Measurements from ENCODE around the gene TBC1D22B.

Gene TBC1D22B

DNA sequence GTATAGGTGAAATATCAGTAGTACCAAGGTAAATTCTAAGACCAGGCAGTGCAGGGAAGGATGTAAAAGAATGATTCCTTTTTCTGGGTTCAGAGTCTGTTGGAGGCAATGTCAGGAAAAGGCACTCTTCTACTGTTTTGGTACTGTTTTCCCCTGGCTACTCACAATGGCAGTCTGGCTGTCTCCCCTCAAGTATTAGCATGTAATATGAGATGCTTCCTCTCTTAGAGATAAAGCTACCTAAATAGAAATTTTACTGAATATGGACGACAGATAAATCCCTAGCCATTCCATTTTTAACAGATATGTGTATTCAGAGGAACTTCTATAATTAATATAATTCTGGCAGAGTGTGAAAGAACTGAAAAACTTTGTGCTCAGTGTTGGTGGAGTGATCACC lies 99.7 kb downstream of the TBC1D22B start:
- DNase-seq (ENCODE audit: low read depth) = no peak

- DNase-seq (ENCODE audit: low read depth) = no peak
Observed at GRCh38 chr6:37357860-37358259, 100.3 kb downstream of the TBC1D22B start.

DNA sequence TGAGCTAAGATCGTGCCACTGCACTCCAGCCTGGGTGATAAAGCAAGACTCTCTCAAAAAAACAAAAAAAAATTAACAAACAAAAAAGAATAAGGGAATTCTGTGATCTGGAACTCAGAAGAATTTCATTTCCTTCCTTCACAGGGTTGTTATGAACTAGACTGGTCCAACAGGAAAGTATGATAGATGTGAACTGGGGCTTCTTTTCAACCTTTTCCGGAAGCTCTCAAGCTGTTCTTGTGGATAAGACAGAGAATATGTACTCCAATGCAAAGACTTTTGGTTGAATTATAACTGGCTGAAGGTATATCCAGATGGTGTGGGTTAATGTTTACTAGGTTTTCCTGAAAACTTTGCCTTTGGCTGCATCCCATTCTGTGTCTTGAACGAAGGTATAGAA lies 101.5 kb downstream of the TBC1D22B start:
- DNase-seq (ENCODE audit: low read depth) = no peak

GRCh38 chr6:37362101-37362828 lies 104.7 kb downstream of the TBC1D22B start:
- DNase-seq (ENCODE audit: low read depth) = no peak

GRCh38 chr6:37365791-37366190 lies 108.2 kb downstream of the TBC1D22B start:
- DNase-seq (ENCODE audit: low read depth) = no peak

- no peak for DNase-seq (ENCODE audit: low read depth)
Observed at GRCh38 chr6:37366910-37367309, 109.3 kb downstream of the TBC1D22B start.

DNA sequence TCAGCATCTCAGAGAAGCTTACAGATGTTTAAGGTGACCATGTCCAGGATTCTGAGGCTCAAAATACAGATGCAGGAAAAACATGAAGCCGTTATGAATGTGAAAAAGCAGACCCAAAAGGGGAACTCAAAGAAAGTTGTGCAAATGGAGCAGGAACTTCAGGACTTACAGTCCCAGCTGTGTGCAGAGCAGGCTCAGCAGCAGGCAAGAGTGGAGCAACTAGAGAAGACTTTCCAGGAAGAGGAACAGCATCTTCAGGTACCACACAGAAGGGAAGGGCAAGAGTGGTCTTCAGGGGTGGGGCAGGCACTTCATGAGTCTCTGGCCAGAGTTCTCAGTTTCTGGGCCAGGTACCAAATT lies 111.4 kb downstream of the TBC1D22B start:
- DNase-seq (ENCODE audit: low read depth) = no peak

- DNase-seq (ENCODE audit: low read depth) = no peak
Observed at GRCh38 chr6:37369321-37370201, 112.0 kb downstream of the TBC1D22B start.

DNA sequence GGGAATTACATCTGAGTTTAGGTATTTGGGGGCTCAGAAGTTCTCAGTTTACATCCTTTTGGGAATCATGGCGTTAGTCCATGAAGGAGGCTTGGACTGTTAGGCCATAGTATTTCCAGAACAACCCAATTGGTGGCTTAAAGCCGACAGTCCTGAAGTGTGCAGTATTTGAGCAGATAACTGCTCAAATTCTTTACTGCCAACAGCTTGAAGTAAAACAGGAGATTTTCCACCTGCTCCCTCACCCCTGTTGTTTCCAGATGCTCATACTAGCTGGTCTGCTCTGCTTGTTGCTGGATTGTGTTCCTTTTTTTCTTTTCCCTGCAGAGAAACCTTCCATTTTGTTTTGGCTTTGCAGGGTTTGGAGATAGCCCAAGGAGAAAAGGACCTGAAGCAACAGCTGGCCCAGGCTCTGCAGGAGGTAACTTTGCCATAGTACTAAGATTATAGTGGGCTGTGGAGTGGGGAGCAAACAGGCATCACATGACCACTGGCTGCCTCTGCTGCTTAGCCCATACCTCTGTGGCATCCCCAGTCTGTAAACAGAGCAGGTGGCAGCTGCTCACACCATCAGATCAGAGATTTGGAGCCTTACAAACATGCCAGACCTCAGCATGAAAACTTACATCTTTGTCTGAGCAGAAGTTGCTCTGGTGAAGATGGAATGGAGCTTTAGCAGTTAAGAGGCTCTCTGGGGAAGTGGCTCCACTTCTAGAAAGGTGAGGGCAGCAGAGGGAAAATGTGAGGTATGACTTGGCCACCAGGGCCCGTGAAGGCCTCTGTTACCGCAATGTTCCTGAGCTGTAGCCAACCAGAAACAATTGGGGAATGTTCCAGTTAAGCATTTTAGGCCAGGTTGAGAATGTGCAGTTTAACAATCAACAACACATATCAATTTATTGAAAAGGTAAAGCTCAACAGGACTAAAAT lies 113.8 kb downstream of the TBC1D22B start:
- DNase-seq (ENCODE audit: low read depth) = no peak

DNA sequence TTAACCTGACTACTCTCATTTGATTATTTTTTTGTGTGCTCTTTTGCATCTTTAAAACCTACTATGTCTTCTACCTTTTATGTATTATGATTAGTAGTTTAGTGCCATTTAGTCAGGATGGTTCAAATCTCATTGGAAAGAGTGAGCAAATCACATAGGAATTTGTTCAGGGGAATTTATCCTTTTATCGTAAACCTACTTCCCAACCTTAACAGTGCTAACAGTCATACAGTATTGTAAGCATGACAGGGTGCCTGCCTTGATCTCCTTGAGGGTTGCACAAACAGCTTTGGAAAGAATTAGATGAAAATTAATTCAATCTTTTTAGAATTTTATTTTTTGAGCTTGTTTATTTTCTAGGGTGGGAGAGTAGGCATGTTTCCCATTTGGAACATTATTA lies 114.5 kb downstream of the TBC1D22B start:
- no peak for DNase-seq (ENCODE audit: low read depth)

GRCh38 chr6:37373822-37374471 lies 116.4 kb downstream of the TBC1D22B start:
- DNase-seq (ENCODE audit: low read depth) = no peak

- DNase-seq (ENCODE audit: low read depth) = no peak
Observed at GRCh38 chr6:37375376-37375775, 117.8 kb downstream of the TBC1D22B start.

- no peak for DNase-seq (ENCODE audit: low read depth)
Observed at GRCh38 chr6:37376078-37376743, 118.6 kb downstream of the TBC1D22B start.

- DNase-seq (ENCODE audit: low read depth) = no peak
Observed at GRCh38 chr6:37381579-37381978, 124.0 kb downstream of the TBC1D22B start.
